Erythroblast (primary cell): Measurements from ENCODE around the gene PRR33.

Experiments used
- GATA1 ChIP-seq: IDR thresholded peaks from 2 replicates; pipeline ENCODE4 v1.6.1; 2011; ENCODE audit warnings: low read depth, mild to moderate bottlenecking, control low read depth, low read length, moderate library complexity
- POLR2A ChIP-seq: IDR thresholded peaks from 2 replicates; pipeline ENCODE4 v1.6.1; 2011; ENCODE audit warnings: mild to moderate bottlenecking, low read length

DNA sequence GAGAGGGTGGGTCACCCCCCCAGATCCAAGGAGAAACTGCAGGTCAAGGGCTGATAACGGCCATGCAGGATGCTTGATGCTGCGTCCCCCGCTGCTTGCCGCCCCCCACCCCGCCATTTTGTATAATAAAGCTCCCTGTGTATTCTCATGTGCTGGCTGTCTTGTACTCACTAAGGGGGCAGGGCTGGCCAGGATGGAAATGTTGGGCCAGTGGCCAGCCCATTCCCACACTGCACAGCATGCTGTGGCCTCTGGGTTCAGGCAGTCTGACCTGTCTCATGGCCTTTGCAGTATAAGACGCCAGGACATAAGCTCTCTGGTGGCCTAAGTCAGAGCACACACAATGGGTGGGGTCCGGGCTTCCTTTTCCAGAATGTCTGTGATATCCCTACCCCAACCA is 421 bp upstream of the PRR33 start:
- no peak for TF ChIP-seq POLR2A
- no peak for TF ChIP-seq GATA1
